ENCODE data around the gene BTBD7.

- TF ChIP-seq, protein P1, sequence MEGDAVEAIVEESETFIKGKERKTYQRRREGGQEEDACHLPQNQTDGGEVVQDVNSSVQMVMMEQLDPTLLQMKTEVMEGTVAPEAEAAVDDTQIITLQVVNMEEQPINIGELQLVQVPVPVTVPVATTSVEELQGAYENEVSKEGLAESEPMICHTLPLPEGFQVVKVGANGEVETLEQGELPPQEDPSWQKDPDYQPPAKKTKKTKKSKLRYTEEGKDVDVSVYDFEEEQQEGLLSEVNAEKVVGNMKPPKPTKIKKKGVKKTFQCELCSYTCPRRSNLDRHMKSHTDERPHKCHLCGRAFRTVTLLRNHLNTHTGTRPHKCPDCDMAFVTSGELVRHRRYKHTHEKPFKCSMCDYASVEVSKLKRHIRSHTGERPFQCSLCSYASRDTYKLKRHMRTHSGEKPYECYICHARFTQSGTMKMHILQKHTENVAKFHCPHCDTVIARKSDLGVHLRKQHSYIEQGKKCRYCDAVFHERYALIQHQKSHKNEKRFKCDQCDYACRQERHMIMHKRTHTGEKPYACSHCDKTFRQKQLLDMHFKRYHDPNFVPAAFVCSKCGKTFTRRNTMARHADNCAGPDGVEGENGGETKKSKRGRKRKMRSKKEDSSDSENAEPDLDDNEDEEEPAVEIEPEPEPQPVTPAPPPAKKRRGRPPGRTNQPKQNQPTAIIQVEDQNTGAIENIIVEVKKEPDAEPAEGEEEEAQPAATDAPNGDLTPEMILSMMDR (optimal IDR thresholded peaks at IDR 0.05 in 1 of 3, IDR thresholded peaks at IDR 0.05 in 1 of 3, conservative IDR thresholded peaks at IDR 0.05 in 1 of 3; ENCODE audit: extremely low read depth in 1 of 3, insufficient read depth in 2 of 3, low read length in 3 of 3), result no peak
- no peak for TF ChIP-seq EZH2 (IDR thresholded peaks at IDR 0.05; ENCODE audit: low read length)
These were observed 15.5 kb downstream of the BTBD7 start for GRCh38 chr14:93317210-93317874.
